GM12878 (cell line): ENCODE data around the gene MROH7. TPM values are rescaled to one million over a fixed set of nuclear protein-coding genes. Genes with fewer than 3 reads are reported as not detected.

Source experiments
- ATAC-seq: fragments of 200-7000 bp; cut with Tn5 transposase; 3 replicates; pipeline ENCODE4 v1.9.1; 2020; ENCODE audit warnings: mild to moderate bottlenecking, moderate library complexity
- BruUV-seq: library from RNA; stranded (reverse); fragments of 400-500 nt; replicated peaks from 2 replicates; lab custom pipeline; 2021; lab: Mats Ljungman, UMichigan
- CTCF ChIA-PET: fragments of 300-600 bp; sonication (Branson Sonifier 250); formaldehyde crosslinking; extraction: SDS; loops from one replicate; lab custom pipeline; 2021; ENCODE audit warnings: inconsistent platforms; lab: Yijun Ruan, JAX
- POLR2A ChIA-PET: fragments of 350-600 bp; formaldehyde crosslinking; extraction: SDS; loops from one replicate; lab custom pipeline; 2021; ENCODE audit warnings: inconsistent platforms; lab: Charles Lee
- RAD21 ChIA-PET: fragments of 300-600 bp; sonication (Branson Sonifier 250); formaldehyde crosslinking; loops from one replicate; lab custom pipeline; 2023; ENCODE audit warnings: antibody characterized with exemption; ENCODE audit not compliant: unreplicated experiment; lab: Charles Lee
- SMC1A ChIA-PET: fragments of 300-600 bp; sonication (Branson Sonifier 250); formaldehyde crosslinking; loops from one replicate; lab custom pipeline; 2023; ENCODE audit not compliant: unreplicated experiment, uncharacterized antibody; lab: Charles Lee
- DNase-seq: peaks from one replicate; pipeline ENCODE4 v3.0.0-alpha.2; 2011; ENCODE audit warnings: low read depth, low spot score
- FAIRE-seq: peaks from 3 replicates; lab custom pipeline; 2011; peaks lifted over from hg19 to GRCh38; lab: Jason Lieb, UNC
- H2AFZ ChIP-seq: 2 replicates; pipeline ENCODE4 v1.6.0; 2011; ENCODE audit warnings: low read depth, low read length, control low read depth; ENCODE audit not compliant: control insufficient read depth
- H3K27ac ChIP-seq: 2 replicates; pipeline ENCODE4 v1.5.1; 2011; ENCODE audit warnings: control low read depth; ENCODE audit not compliant: control insufficient read depth, insufficient read depth
- H3K27me3 ChIP-seq, 2 experiments: replicated peaks in 1 of 2; 2 replicates each; pipeline versions ENCODE4 v1.6.0 to v1.6.1; 2011; ENCODE audit warnings: low read length in 1 of 2; ENCODE audit not compliant: control insufficient read depth in 2 of 2, insufficient read depth in 2 of 2
- H3K36me3 ChIP-seq, 2 experiments: 2 replicates each; pipeline ENCODE4 v1.5.1; 2011; ENCODE audit warnings: low read length in 1 of 2; ENCODE audit not compliant: control insufficient read depth in 2 of 2, insufficient read depth in 2 of 2
- H3K4me1 ChIP-seq: 2 replicates; pipeline ENCODE4 v1.6.1; 2011; ENCODE audit warnings: mild to moderate bottlenecking, low read length, moderate library complexity, mixed read lengths; ENCODE audit not compliant: control insufficient read depth, insufficient read depth
- H3K4me2 ChIP-seq: 2 replicates; pipeline ENCODE4 v1.6.0; 2011; ENCODE audit warnings: control low read depth; ENCODE audit not compliant: control insufficient read depth, insufficient read depth
- H3K4me3 ChIP-seq: fragments of 200-600 bp; sonication (generic); 2 replicates; pipeline ENCODE4 v1.5.1; 2016
- H3K79me2 ChIP-seq: 2 replicates; pipeline ENCODE4 v1.6.0; 2011; ENCODE audit warnings: low read length; ENCODE audit not compliant: control insufficient read depth, insufficient read depth
- H3K9ac ChIP-seq: 2 replicates; pipeline ENCODE4 v1.8.0; 2011; ENCODE audit warnings: low read length, control low read depth, mixed read lengths; ENCODE audit not compliant: control insufficient read depth, insufficient read depth
- H3K9me3 ChIP-seq: replicated peaks from 3 replicates; pipeline ENCODE4 v1.5.1; 2011; ENCODE audit warnings: mild to moderate bottlenecking, low read length; ENCODE audit not compliant: control insufficient read depth, insufficient read depth
- H4K20me1 ChIP-seq: 2 replicates; pipeline ENCODE4 v1.6.0; 2011; ENCODE audit not compliant: control insufficient read depth, insufficient read depth
- BHLHE40 ChIP-seq, 2 experiments: fragments of 450-650 bp in 1 of 2; IDR thresholded peaks; 2 replicates each; pipeline ENCODE4 v1.6.1; 2011 to 2017; ENCODE audit warnings: low read depth in 2 of 2, borderline replicate concordance in 1 of 2, improper control_type of control experiment in 1 of 2, low read length in 1 of 2, mild to moderate bottlenecking in 1 of 2
- BRCA1 ChIP-seq: IDR thresholded peaks from 2 replicates; pipeline ENCODE4 v1.6.1; 2011; ENCODE audit warnings: low read depth, low read length, improper control_type of control experiment
- CBX5 ChIP-seq: sonication (generic); IDR thresholded peaks from 2 replicates; pipeline ENCODE4 v1.6.1; 2016; ENCODE audit warnings: low read depth, moderate library complexity, mild to moderate bottlenecking, inconsistent platforms
- EED ChIP-seq: sonication (generic); IDR thresholded peaks from 2 replicates; pipeline ENCODE4 v1.6.1; 2016; ENCODE audit warnings: antibody characterized with exemption, low read depth
- FOXM1 ChIP-seq: IDR thresholded peaks from 2 replicates; pipeline ENCODE4 v1.6.1; 2012; ENCODE audit warnings: low read depth, mild to moderate bottlenecking, inconsistent platforms, low read length, moderate library complexity
- JUNB ChIP-seq: IDR thresholded peaks from 2 replicates; pipeline ENCODE4 v1.6.1; 2016; ENCODE audit warnings: antibody characterized with exemption, mild to moderate bottlenecking
- PKNOX1 ChIP-seq: fragments of 450-650 bp; IDR thresholded peaks from 2 replicates; pipeline ENCODE4 v1.6.1; 2016; ENCODE audit warnings: mild to moderate bottlenecking
- RAD21 ChIP-seq: IDR thresholded peaks from 2 replicates; pipeline ENCODE4 v1.6.1; 2011; ENCODE audit warnings: mild to moderate bottlenecking, low read depth, low read length, moderate library complexity; ENCODE audit not compliant: insufficient read depth
- SIN3A ChIP-seq: IDR thresholded peaks from 2 replicates; pipeline ENCODE4 v1.6.1; 2012; ENCODE audit warnings: low read depth, low read length, improper control_type of control experiment
- TCF12 ChIP-seq: IDR thresholded peaks from 2 replicates; pipeline ENCODE4 v1.6.1; 2011; ENCODE audit warnings: low read depth, mild to moderate bottlenecking, low read length
- USF2 ChIP-seq: IDR thresholded peaks from 2 replicates; pipeline ENCODE4 v1.6.1; 2011; ENCODE audit warnings: low read depth, low read length, improper control_type of control experiment, borderline replicate concordance
- ZBTB33 ChIP-seq: fragments of 450-650 bp; IDR thresholded peaks from 2 replicates; pipeline ENCODE4 v1.6.1; 2017; ENCODE audit warnings: mild to moderate bottlenecking
- ZNF217 ChIP-seq: fragments of 450-650 bp; IDR thresholded peaks from 2 replicates; pipeline ENCODE4 v1.6.1; 2017; ENCODE audit warnings: antibody characterized with exemption, mild to moderate bottlenecking
- in situ Hi-C: fragments of 300-500 bp; cut with MboI; formaldehyde crosslinking; loops from 9 replicates; pipeline ENCODE4 v1.14.3; 2018; ENCODE audit warnings: mixed read lengths
- intact Hi-C: fragments of 100-400 bp; cut with micrococcal nuclease; formaldehyde crosslinking; loops from one replicate; pipeline ENCODE4 v1.14.2; 2022; ENCODE audit not compliant: unreplicated experiment
- polyA plus RNA-seq, 11 experiments: library from polyadenylated mRNA; depleted of rRNA in 4 of 11; unstranded in 6 of 11; stranded (reverse) in 5 of 11; fragments of >200 nt; fragmentation: Nextera tagmentation in 4 of 11; fragmentation: Illumina TruSeq in 1 of 11; extraction: Ambion mirVana in 4 of 11; extraction: Trizol in 1 of 11; gene quantifications; 1 replicate in 1 of 11; 2 replicates in 10 of 11; pipeline versions ENCODE4 v1.2.1 to v1.2.3, GENCODE V29; 2011 to 2016; ENCODE audit warnings: inconsistent platforms in 2 of 11, missing spikeins in 2 of 11, low read depth in 1 of 11
- total RNA-seq, 4 experiments: library from RNA; depleted of rRNA in 3 of 4; stranded (reverse); fragments of >200 nt in 3 of 4; fragmentation: Illumina TruSeq in 1 of 4; extraction: Trizol in 1 of 4; gene quantifications; 2 replicates each; pipeline versions ENCODE4 v1.2.1 to v1.2.3, GENCODE V29; 2013 to 2021

MROH7 gene
- total and polyA plus RNA-seq, 10 of the 15 experiments (the other 5 are each of a cell fraction or from before 2014, with no cell fraction given): 0.11 TPM; not detected in 9

- DNase-seq (no peak), ATAC-seq (no peak), FAIRE-seq (no peak)
- in situ Hi-C loops: no loop called here
- CTCF ChIA-PET: interaction anchor here (1.5 kb wide), 1 partner anchor 11 kb away, joined by 3 read pairs; no protein-coding TSS in a partner anchor
- intact Hi-C loops: no loop called here
- TF ChIP-seq BRCA1 (no peak), BHLHE40 (IDR thresholded peaks at IDR 0.05; ENCODE audit: borderline replicate concordance in 1 of 2, low read depth in 2 of 2, low read length in 1 of 2) (no peak), ZNF217 (no peak), ZBTB33 (no peak), USF2 (no peak), EED (no peak), SIN3A (no peak), RAD21 (no peak), CBX5 (no peak), FOXM1 (no peak), TCF12 (no peak), JUNB (no peak), PKNOX1 (no peak)
- no peaks in the 10 kb centered on the region for H3K36me3 ChIP-seq
- H3K4me1 ChIP-seq: no peaks in the 10 kb centered on the region
- no peaks in the 10 kb centered on the region for H3K79me2 ChIP-seq
- no peak overlapping the region for H3K9ac ChIP-seq
- POLR2A ChIA-PET: no interaction called here
- H3K4me2 ChIP-seq: no peak overlapping the region
- no peaks in the 10 kb centered on the region for H3K9me3 ChIP-seq
- SMC1A ChIA-PET: no interaction called here
- no peaks in the 10 kb centered on the region for H3K27me3 ChIP-seq
- no peak overlapping the region for H2AFZ ChIP-seq
- RAD21 ChIA-PET: no interaction called here
- H3K27ac ChIP-seq: no peak overlapping the region
- BruUV-seq: no TSS peak
- H3K4me3 ChIP-seq: no peak overlapping the region
- H4K20me1 ChIP-seq: no peaks in the 10 kb centered on the region
Measured at GRCh38 chr1:54652168-54652567, 10.6 kb downstream of the MROH7 start.
